IMR-90 (cell line): ENCODE results near the gene XRCC3.

Experiments used
- CHD1 ChIP-seq: IDR thresholded peaks from 2 replicates; pipeline ENCODE4 v1.6.1; 2012; ENCODE audit warnings: low read depth, low read length, improper control_type of control experiment
- FOS ChIP-seq: fragments of 150-350 bp; IDR thresholded peaks from 2 replicates; pipeline ENCODE4 v1.6.1; 2016; ENCODE audit warnings: low read depth, low read length
- MXI1 ChIP-seq: IDR thresholded peaks from 2 replicates; pipeline ENCODE4 v1.6.1; 2012; ENCODE audit warnings: low read depth, mild to moderate bottlenecking, low read length, moderate library complexity, borderline replicate concordance
- POLR2A ChIP-seq: IDR thresholded peaks from 2 replicates; pipeline ENCODE4 v1.6.1; 2012; ENCODE audit warnings: mild to moderate bottlenecking, low read depth, low read length
- RCOR1 ChIP-seq: IDR thresholded peaks from 2 replicates; pipeline ENCODE4 v1.6.1; 2012; ENCODE audit warnings: mild to moderate bottlenecking, low read length, improper control_type of control experiment; ENCODE audit not compliant: insufficient replicate concordance
- RFX5 ChIP-seq: IDR thresholded peaks from 2 replicates; pipeline ENCODE4 v1.8.0; 2012; ENCODE audit warnings: low read depth, mild to moderate bottlenecking, low read length, moderate library complexity
- SMC3 ChIP-seq: fragments of 150-350 bp; IDR thresholded peaks from 2 replicates; pipeline ENCODE4 v1.6.1; 2016; ENCODE audit warnings: low read depth, mild to moderate bottlenecking, antibody characterized with exemption, low read length, moderate library complexity
- TF ChIP-seq, protein P1 (sequence below): conservative IDR thresholded peaks from 2 replicates; pipeline ENCODE4 v1.5.1; 2012; ENCODE audit warnings: mild to moderate bottlenecking, low read depth, low read length, improper control_type of control experiment

DNA sequence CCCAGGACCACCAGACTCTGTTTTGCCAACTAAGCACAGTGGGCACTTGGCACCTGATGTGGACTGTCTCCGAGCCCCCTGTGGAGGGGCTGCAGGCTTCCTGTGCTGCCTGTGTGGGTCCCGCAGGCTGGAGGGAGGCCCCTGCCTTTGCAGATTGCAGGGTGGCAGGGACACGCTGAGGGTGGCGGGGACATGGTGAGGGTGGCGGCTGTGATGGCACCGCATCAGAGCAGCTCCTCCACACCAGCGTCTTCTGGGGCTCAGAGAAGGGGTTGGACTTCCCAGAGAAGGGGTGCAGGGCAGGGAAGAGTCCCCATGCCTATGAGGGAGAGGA, 8.5 kb upstream of the XRCC3 start:
- TF ChIP-seq MXI1 (no peak), SMC3 (no peak), POLR2A (no peak), CHD1 (no peak), FOS (no peak), RFX5 (no peak), RCOR1 (no peak)
- TF ChIP-seq, protein P1, sequence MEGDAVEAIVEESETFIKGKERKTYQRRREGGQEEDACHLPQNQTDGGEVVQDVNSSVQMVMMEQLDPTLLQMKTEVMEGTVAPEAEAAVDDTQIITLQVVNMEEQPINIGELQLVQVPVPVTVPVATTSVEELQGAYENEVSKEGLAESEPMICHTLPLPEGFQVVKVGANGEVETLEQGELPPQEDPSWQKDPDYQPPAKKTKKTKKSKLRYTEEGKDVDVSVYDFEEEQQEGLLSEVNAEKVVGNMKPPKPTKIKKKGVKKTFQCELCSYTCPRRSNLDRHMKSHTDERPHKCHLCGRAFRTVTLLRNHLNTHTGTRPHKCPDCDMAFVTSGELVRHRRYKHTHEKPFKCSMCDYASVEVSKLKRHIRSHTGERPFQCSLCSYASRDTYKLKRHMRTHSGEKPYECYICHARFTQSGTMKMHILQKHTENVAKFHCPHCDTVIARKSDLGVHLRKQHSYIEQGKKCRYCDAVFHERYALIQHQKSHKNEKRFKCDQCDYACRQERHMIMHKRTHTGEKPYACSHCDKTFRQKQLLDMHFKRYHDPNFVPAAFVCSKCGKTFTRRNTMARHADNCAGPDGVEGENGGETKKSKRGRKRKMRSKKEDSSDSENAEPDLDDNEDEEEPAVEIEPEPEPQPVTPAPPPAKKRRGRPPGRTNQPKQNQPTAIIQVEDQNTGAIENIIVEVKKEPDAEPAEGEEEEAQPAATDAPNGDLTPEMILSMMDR = no peak
